ENCODE data around the gene C1QTNF7.

- TF ChIP-seq EZH2 (IDR thresholded peaks at IDR 0.05) (no peak), POLR2AphosphoS5 (IDR thresholded peaks at IDR 0.05; ENCODE audit: borderline replicate concordance, low read depth, low read length) (no peak), FOXP2 (optimal IDR thresholded peaks at IDR 0.05; ENCODE audit: control extremely low read depth, extremely low read length, insufficient read depth) (no peak)
Measured at GRCh38 chr4:15402146-15402545, 25.7 kb upstream of the C1QTNF7 start.
